Coronary artery (tissue), 2 donors: Measurements from ENCODE around the gene THYN1.
A peak's percentile ranks its signal among the peaks of the same experiment; 100 is the strongest.

ENCODE experiments used
- DNase-seq: peaks from one replicate; pipeline ENCODE4 v3.0.0-alpha.2; 2017; ENCODE audit warnings: low spot score
- H3K27ac ChIP-seq, 2 donors: fragments of 200-600 bp; sonication (generic); one replicate each; pipeline ENCODE4 v1.5.1; 2016 to 2019
- H3K4me3 ChIP-seq: fragments of 200-600 bp; sonication (generic); 2 replicates; pipeline ENCODE4 v1.5.1; 2016; ENCODE audit warnings: mild to moderate bottlenecking, moderate library complexity
- TF ChIP-seq, protein P1 (sequence below): fragments of 200-600 bp; sonication (generic); IDR thresholded peaks from one replicate; pipeline ENCODE4 v1.5.1; 2019; ENCODE audit warnings: antibody characterized with exemption

The THYN1 gene

DNA sequence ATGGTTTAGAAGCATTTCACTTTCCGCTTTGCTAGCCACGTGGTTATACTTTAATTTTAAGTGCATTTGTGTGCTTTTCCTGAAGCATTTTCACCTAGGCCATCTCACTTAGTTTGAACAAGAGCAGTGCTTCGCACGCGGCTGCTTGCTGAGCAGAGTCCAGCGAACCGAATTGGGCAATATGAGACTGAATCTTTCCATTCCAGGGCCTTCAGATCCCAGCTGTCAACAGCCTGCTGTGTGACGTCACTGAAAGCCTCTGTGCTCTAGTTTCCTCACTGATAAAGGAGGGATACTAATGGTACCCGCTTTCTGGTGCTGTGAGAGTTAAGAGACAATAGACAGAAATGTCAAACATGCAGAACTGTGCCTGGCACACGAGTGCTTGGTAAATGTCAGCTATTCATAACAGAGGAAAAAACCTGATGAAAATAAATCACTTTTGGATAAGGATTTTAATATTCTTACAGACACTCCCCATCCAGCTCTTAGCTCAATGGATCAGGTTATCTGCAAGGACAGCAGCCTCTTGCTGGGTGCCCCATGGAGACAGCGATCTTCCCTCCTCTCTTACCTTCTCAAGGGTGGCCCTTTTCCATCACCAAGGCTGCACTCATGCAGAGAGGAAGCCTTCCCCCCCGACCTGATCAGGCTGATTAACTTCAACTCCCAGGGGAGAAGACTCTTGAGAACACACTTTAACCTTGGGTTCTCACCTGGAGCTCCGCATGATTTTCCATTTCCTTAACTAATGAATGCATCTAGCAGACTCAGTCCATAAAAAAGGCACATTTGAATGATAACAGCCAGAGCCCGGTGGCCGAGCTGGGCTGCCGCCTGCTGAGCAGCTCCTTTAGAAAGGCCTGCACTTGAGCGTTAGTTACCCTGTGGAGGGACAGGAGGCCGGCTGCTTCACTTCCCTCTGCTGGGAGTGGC lies 19.5 kb upstream of the THYN1 start:
- peak; percentile 58 for DNase-seq
- H3K4me3 ChIP-seq: no peak overlapping the region
- TF ChIP-seq, protein P1, sequence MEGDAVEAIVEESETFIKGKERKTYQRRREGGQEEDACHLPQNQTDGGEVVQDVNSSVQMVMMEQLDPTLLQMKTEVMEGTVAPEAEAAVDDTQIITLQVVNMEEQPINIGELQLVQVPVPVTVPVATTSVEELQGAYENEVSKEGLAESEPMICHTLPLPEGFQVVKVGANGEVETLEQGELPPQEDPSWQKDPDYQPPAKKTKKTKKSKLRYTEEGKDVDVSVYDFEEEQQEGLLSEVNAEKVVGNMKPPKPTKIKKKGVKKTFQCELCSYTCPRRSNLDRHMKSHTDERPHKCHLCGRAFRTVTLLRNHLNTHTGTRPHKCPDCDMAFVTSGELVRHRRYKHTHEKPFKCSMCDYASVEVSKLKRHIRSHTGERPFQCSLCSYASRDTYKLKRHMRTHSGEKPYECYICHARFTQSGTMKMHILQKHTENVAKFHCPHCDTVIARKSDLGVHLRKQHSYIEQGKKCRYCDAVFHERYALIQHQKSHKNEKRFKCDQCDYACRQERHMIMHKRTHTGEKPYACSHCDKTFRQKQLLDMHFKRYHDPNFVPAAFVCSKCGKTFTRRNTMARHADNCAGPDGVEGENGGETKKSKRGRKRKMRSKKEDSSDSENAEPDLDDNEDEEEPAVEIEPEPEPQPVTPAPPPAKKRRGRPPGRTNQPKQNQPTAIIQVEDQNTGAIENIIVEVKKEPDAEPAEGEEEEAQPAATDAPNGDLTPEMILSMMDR: no peak
- no peak overlapping the region for H3K27ac ChIP-seq

DNA sequence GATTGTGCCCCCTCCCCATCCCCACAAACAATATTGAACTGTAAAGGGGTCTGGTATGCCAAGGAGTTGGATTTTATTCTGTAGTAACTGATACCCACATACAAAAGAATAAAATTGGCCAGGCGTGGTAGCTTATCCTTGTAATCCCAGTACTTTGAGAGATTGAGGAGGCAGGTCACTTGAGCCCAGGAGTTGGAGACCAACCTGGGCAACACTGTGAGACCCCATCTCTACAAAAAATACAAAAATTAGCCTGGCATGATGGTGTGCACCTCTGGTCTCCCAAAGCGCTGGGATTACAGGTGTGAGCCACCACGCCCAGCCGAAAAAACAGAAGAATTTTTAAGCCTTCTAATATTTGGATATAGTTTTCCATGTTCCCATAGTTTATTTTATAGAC lies 18.8 kb upstream of the THYN1 start:
- H3K4me3 ChIP-seq: no peak overlapping the region
- no peak overlapping the region for H3K27ac ChIP-seq
- TF ChIP-seq, protein P1: no peak
- DNase-seq: peak; percentile 3

DNA sequence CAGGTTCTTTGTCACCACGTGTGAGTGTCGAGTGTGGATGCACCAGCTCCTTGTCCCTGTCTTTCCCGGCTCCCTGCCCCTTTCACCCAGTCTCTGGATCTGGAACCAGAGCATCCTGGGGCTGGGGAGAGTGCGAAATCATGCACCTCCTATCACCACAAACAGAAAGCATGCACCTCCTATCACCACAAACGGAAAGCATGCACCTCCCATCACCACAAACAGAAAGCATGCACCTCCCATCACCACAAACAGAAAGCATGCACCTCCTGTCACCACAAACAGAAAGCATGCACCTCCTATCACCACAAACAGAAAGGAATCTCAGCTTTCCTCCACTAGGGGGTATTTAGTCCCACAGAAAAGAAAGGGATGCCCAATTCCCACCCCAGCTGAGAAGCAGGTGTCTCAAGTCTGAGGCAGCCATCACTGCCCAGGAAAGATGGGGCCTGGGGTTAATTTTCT lies 17.1 kb upstream of the THYN1 start:
- Histone ChIP-seq H3K27ac (no peak overlapping the region), H3K4me3 (no peak overlapping the region)
- DNase-seq: no peak
- TF ChIP-seq, protein P1: no peak

DNA sequence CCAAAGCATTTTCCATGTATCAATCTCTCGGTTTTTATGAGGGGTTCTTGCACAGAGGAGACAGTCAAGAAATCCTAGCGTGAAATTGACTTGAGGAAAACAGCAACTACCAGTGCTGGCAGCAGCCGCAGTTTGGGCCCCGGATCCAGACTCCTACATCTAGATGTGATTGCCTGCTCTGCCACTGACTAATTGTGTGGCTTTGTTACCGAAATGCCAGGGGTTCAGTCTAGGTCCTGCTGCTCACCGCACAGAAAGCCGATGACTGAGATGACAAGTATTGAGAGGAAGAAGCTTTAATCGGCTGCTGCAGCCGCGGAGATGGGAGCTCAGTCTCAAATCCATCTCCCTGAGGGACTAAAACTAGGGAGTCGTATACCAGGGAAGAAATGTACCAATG lies 14.8 kb upstream of the THYN1 start:
- Histone ChIP-seq H3K4me3 (no peak overlapping the region), H3K27ac (no peak overlapping the region)
- no peak for DNase-seq
- TF ChIP-seq, protein P1: no peak

DNA sequence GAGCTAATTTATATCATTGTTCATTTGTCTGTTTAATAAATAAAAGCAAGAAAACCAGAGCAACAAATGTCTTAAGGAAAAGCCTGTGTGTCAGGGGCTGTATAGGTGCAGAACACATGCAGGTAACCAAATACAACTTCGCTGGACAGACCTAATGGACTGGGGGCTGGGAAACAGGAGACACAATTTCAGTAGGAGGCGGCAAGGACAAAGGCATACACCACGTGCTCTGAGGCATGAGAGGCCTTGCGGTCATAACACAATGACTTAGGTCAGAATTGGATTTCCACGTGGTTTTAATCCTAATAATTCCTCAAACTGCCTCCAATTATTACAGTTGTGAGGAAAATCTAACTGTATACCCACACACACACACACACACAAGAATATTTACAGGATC lies 14.3 kb upstream of the THYN1 start:
- H3K27ac ChIP-seq: no peak overlapping the region
- DNase-seq: no peak
- no peak overlapping the region for H3K4me3 ChIP-seq
- TF ChIP-seq, protein P1: no peak

DNA sequence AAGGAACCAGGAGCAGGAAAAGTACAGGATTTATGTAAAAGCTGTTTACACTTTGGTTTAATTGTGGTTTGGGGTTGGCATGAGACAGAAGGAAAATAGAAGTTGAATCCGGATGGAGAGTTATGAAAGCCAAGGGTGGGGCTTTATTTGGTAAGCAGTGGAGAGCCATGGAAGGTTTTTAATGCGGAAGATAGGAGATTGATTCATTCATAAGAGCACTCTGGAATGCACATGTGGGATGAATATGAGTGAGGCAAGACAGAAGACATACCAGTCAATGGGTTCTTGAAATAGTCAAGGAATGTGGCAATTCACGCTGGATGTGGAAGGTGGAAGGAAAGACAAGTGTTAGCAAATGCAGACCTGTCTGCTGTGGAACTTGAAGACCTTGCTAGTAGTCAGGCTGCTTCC lies 13.7 kb upstream of the THYN1 start:
- TF ChIP-seq, protein P1: no peak
- no peak for DNase-seq
- no peak overlapping the region for H3K27ac ChIP-seq
- no peak overlapping the region for H3K4me3 ChIP-seq

DNA sequence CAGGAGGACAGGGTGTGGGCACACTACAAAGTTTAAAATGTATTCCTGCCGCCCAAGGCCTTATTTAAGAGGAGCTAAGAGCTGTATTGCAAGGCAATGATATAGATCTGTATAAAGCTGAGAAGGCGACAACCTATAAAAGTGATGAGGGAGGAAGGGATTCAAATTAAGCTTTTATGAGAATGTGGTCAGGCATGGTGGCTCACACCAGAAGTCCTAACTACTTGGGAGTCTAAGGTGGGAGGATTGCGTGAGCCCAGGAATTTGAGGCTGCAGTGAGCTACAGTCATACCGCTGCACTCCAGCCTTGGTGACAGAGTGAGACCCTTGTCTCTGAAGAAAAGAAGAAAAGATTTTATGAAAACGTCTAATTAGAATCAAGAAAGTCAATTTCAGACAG lies 13.3 kb upstream of the THYN1 start:
- no peak overlapping the region for H3K4me3 ChIP-seq
- TF ChIP-seq, protein P1: no peak
- no peak overlapping the region for H3K27ac ChIP-seq
- no peak for DNase-seq
